Kidney glomerular epithelial cell (primary cell): Measurements from ENCODE around the gene MED15.

Experiments
- DNase-seq: peaks from one replicate; lab custom pipeline; 2025; lab: John Stamatoyannopoulos, UW

The MED15 gene

DNA sequence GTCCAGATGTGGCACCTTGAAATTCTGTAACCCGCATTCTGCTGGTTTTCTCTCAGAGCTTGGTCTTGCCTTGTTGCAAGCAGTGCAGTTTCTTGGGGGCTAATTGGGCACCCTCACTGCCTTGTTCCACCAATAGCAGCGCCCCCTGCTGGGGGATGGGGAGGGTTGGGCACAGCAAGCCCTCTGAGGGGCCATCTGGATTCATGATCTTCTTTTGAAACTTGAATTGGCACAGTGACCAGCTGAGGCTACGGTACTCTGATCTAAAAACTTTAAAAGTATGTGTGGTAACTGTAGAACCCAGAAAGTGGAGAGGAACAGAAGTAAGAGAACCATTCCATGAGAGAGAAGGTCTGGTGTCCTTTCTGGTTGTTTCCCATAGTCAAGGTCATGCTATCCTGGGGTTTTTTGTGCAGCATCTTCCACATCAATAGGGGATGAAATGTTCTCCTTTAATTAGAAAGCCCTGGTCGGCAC, 64.2 kb downstream of the MED15 start:
- DNase-seq, result no peak

DNA sequence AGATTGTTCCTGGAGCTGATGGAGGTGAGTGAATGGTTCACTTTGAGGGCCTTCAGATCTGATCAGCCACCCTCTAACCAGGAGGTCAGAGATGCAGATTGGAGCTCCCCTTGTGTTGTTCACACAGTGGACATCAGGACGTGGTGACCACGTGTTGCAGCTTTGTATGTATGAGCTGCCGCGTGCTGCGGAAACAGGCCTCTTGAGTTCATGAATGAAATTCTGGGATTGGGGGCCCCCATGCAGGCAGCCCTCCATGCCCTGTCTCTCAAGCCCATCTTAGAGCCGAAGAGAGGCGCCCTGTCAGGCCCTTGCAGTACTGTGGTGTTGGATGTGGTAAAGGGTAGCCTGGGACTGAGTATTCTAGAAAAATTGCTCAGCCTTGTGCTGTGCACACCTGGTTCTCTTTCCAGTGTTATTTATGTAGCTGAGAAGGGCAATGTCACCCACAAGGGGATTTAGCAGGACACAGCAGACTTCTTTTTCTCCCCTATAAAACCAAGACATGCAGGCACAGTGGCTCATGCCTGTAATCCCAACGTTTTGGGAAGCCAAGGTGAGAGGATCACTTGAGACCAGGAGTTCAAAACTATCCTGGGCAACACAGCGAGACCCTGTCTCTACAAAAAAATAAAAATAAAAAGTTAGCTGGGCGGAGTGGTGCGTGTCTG, 64.9 kb downstream of the MED15 start:
- no peak for DNase-seq

DNA sequence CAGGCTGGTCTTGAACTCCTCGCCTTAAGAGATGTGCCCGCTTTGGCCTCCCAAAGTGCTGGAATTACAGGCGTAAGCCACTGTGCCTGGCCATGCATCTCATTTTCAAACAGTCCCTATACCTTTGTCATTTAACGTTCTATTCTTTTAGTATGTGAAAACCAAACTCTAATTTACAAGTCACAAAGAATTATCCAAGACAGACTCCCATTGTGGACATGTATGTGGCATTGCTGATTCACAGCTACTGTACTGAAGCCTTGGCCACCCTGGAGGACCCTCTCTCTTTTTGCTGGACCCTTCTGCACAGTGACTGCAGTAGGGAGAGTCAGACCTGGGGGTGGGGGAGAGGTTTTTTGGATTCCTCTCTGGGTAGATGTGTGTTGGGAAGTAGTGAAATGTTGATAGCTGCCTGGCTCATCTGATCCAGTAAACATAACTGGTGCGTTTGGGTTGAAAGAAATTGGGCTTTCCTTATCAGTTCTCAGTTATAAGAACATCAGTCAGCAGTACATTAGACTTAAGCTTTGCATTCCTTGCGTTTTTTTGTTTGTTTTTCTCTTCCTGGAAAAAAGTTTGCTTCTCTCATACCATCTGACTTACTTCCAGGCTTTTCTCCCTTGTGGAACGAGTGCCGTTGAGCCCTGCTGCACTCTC, 65.9 kb downstream of the MED15 start:
- DNase-seq, result no peak

DNA sequence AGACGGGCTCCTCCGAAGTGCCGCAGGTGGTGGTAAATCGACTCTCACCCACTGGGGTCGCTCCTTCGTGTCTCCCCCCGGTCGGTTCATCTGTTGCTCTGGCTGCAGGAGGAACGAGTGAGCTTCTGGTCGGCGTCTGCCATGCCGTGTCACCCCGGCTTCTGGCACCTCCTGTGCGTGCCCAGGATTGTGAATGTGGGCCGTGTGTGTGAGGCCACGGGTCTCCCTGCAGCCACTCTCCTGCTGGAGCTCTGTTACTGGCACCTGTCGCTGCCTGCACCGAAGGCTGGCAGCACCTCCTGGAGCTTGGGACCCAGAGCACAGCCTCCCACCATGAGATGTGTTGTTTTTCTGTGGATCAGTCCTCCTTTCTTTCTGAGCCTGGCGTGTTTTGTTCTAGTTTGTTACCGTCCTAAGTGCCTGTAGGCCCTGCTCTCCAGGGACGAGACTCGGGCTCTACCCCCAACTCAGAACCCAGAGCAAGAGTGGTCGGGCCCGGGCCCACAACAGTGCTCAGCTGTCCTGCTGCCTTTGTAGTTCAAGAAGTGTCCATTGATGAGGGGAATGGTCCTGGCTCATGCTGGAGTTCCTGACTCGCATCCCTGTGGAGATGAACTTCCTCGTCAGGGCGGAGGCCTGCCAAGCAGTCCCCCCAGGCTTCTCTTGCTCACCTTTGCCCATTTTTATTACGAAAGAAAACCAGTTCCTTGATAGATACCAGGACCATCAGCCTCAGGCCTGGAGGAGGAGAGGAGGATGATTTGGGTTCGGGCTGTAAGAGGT, 66.6 kb downstream of the MED15 start:
- no peak for DNase-seq

DNA sequence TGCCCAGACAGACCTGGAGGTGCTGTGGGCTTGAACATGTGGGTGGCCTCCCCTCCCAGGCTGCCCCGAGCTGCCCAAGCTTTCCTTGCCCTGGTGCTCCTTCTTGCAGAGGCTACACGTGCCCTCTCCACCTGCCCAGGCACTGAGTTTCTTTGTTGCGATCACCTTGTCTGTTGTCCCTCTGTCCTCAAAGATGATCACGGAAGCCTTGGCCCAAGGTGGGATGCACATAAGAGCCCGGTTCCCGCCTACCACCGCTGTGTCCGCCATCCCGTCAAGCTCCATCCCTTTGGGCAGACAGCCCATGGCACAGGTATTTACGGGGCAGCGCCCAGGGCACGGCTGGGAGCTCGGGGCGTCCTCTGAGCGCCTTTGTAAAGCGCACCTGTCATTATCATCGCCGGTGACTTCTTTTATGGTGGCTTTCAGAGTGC, 67.5 kb downstream of the MED15 start:
- DNase-seq, result no peak

DNA sequence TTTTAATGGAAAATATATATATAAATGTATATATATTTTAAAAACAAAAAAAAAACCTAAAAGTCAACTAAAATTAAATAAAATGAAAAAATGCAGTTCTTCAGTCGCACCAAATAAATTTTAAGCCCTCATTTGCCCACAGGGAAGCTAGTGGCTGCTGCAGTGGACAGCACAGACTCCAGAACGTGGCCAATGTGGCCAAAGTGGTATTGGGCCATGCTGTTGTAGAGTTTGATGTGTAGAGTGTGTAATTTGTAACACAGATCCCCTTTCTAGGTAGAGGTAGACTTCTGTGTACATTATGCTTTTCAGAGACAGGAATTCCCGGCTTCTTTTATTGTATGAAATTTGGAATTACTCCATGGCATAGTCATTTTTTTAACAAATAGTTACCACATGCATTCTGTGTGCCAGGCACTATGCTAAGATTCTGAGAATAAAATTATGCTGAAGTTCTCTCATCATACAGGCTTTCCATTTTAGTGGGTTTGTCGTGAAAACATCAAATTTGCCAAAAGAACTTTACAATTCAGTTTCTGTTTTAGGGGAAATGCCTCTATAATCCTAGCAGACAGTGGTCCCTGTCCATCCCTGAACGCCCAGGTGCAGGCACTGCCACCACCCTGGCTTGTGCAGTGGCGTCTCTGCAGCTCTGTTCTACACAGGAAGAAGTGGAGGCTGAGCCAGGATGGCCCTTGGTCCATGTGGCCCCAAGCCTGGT, 68.5 kb downstream of the MED15 start:
- no peak for DNase-seq

DNA sequence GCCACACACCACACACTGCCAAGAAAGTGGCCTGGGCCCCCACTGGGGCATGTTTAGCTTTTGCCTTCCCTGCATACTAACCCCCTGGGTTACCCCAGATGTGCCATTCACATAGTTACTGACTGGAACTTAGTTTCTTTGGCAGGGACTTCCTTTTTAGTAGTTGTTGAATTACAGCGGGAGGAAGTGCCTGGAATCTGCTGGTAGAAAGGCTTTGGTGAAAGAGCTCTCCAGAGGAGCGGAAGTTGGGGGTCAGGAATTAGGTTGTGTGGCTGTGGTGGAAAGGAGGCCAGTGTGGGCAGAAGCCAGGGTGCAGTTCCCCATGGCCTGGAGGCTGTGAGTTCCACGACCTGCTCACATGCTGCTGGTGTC, 69.0 kb downstream of the MED15 start:
- no peak for DNase-seq

DNA sequence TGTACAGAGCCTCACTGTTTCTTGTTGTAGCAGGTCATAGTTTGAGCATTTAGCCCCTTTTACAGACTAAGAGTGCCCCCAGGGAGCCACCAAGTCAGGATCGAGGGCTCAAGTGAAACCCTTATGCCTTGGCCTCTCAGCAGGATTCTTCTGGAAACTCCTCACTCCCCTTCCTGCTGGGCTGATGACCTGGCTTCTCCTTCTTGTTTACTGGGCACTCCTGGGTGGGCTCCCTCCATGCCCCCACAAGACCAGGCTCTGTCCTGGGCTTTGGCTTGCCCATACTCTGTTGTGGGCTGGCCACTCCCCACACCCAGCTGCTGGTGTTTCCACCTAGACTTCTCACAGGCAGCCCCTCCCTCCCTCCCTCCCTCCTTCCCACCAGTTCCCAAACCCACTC, 69.6 kb downstream of the MED15 start:
- DNase-seq, result no peak

DNA sequence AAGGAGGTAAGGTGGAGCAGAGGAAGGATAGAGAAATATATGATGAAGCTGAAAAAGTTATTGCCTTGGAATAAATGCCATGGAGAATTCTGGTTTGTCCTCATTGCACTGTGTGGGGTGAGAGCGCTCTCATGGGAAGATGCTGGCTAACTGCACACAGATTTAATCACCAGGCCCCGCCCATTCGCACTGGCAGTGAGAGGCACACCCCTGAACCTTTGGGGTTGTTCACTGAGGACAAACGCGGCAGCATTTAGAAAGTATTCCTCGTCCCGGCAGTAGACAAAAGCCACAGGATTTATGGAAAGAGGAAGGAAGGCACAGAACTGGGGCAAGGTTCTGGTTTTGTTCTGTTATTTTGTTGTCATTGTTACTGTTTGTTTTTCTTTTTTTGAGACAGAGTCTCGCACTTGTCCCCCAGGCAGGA, 70.2 kb downstream of the MED15 start:
- no peak for DNase-seq

DNA sequence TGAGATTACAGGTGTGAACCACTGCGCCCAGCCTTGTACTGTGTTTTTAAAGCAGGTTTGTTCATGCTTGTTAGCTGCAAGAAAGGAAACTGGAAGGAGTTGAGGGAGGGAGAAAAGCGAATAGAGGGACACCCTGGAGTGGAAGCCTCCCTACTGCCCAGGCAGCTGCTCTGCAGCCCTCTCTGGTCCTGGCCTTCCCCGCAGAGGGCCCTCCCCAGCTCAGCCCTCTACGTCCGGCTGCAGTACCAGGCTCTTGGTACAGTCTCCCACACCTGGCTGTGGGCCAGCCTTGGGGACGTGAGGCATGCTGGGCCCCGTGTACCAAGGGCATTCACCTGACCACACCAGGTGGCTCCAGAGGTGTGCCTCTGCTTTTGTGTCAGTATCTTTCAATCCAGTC, 70.8 kb downstream of the MED15 start:
- no peak for DNase-seq

DNA sequence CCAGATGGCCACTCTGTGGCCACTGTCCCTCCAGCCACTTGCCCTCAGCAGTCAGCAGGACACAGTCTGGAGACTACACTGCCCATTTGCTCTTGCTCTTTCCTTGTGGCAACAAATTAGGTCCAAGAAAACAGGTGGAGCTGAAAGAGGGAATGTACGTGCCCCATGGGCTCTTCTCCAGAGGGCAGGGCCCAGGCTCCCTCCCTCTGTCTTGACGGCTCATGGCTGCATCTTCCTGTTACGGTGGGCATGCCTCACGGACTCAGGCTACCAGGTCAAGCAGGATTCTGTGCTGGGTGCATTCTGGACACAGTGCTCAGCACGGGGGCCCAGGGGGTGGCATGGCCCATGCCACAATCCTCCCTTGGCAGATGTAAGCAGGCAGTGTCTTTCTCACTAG, 71.3 kb downstream of the MED15 start:
- no peak for DNase-seq

DNA sequence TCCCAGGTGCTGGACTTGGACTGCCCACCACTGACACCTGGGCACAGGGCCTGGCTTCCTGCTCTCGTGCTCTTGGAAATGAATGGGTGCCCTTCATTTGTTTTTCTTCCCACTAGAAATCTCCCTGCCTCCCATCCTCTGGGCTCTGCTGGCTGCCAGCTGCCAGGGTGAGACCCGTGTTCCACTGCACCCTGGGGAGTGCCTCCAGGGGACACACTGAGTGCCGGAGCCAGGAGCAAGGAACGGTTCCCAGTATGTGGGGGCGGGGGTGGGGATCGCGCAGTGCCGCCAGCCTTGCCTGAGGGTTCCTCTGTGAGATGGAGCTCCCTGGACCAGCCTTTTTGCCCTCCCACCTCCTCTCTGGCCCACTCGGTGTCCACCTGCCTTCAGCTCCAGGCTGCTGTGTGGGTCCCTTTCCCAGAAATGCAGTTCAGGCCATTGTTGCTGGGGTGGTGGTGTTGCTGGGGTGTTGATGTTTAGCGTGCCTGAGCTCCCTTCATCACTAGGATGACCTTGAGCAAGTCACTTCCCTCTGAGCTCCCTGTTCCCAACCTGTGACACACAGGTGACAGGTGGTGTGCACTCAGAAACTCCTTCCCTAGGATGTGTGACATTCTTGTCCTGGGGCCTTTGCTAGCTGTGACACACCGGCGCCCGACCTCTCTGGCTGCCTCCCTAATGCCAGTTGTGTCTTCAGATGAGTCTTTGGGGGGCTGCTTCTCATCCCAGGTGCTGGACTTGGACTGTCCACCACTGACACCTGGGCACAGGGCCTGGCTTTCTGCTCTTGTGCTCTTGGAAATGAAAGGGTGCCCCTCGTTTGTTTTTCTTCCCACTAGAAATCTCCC, 72.1 kb downstream of the MED15 start:
- no peak for DNase-seq

DNA sequence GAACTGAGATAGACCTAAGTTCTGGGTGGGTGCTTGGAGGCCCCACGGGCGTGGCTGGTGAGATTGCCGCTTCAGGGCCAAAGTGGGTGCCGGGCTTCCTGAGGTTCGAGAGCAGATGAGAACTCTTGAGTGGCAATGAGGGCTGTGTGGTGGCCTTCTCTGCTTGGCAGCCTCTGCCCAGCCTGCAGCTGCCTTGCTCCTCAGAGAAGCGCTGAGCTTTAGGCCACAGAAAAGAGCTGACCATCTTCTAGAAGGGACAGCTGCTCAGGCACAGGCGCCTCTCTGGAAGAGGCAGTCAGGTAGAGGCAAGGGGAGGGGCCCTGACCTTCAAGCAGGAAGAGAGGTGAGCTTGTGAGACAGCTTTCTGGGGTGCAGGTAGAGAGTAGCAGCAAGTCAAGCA, 72.8 kb downstream of the MED15 start:
- DNase-seq, result no peak

DNA sequence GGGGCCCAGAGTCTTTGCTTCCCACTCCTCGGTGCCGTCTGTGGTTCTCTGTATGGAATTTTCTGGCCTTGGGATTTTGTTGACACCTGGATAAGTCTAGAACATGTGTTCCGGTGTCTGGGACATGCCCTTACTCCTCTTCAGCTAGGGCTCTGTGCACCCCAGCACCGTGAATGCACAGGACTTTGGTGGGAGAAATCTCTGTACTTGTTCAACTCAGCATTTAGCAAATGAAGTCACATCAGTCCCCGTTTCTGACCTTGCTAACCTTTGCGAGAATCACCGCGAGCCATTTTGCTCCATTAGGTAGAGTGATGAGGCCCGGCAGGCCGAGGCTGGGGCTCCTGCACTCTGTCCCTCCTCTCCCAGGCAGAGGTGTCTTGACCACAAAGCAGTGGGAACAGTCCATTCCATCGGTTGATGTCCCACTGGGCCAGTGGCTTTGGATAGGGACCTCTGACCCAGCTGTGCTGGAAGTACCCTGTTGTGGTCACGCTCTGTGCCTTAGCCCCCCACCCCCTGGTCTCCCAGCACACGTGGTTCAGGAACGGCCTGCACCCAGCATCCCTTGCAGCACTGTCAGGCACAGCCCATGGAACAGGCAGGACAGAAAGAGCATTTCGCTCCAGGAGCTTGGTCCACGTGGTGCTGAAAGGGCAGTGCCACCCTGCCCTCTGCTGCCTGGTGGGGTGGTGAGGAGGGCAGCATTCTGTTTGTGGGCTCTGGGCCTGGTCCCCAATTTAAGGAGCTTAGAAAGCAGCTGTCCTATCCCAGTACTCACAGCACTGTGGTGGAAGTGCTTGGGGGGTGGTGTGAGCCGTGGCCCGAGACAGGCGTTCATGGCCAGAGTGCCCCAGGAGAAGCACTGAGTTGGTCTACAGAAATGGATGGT, 73.4 kb downstream of the MED15 start:
- DNase-seq, result no peak

DNA sequence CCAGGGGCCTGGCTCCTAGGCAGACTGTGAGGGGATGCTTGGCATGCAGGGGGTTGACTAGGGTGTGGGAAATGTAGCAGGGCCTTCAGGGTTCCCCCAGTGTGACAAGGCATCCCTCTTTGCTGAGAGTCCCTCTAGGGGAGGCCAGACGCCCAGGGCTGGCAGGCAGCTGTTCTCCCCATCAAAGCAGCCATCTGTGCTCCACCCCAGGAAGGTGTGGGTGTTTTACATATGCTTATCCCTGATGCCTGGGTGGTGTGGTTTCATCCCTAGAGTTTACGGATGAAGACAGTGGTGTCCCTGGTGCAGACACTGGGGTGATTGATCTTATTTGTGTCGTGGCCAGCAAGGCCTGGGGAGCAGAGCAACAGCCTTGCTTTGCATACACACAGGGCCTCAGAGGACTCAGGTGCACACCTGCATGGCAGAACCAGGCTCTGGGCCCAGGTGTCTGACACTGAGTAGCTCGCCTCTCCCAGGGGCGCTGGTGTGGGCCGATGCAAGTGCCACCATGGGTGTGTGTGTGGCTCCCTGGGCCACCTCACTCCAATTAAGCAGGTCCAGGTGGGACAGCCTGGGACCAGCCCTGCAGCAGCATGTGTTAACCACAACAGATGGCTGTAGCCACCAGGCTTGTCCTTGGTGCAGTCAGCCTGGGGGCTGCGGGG, 74.2 kb downstream of the MED15 start:
- DNase-seq, result no peak

DNA sequence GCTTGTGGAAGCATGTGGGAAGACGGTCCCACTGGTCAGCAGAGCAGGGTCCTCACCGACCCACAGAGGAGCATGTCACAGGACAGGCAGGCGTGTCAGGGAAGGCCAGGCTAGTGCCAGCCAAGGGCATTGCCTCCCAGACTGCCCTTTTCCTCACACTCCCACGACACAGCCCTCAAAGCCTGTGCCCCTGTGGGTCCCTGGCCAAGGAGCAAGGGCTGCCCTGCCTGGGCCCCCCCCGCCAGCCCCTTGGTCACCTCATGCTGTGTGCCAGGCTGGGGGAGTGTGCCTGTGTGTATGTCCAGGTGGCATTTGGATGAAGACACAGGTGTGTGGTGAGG, 74.7 kb downstream of the MED15 start:
- DNase-seq, result no peak

DNA sequence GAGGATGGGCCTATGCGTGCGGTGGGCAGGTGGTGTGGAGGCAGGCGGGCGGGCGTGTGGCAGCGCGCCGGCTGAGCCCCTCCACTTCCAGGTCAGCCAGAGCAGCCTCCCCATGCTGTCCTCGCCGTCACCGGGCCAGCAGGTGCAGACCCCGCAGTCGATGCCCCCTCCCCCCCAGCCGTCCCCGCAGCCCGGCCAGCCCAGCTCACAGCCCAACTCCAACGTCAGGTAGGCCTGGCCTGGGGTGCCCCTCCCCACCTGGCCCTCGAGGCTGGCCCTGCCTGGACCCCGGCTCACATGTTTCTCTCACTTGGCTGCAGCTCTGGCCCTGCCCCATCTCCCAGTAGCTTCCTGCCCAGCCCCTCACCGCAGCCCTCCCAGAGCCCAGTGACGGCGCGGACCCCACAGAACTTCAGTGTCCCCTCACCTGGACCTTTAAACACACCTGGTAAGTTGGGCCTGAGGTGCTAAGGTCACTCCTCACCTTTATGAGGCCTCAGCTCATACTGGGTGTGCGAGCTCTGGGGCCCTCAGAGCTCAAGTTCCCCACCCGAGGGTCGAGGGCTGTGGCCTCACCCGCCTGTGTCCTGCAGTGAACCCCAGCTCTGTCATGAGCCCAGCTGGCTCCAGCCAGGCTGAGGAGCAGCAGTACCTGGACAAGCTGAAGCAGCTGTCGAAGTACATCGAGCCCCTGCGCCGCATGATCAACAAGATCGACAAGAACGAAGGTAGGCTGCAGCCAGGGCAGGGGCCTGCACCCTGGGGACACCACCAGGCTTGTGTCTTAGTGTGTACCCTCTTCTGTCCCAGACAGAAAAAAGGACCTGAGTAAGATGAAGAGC, 75.3 kb downstream of the MED15 start:
- DNase-seq, result no peak

DNA sequence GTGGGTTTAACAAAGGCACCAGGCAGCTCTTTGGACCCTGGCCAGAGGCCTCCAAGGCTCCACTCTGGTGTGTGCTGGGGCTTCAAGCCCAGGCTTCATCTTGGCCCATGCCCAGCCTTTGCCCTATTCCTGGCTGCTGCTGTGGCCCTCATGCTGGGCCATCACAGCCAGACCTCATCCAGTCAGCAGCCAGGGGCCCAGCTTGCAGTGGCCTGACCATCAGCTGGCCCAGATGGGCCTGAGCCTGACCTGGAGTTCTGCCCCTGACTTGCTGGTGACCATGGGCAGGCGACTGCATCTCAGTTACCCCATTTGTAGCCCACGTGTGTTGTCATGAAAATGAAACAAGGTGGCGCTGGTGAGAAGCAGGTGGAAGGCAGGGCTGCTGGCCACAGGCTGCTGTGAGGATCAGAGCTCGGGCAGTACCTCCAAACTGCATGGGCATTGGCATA, 76.1 kb downstream of the MED15 start:
- no peak for DNase-seq
